Esophagus squamous epithelium (tissue), 4 donors: ENCODE data around the gene GPC5.

Experiments
- CTCF ChIP-seq, 6 experiments: fragments of 450-650 bp in 4 of 6; fragments of 200-600 bp in 2 of 6; sonication (generic) in 2 of 6; IDR thresholded peaks; one replicate each; pipeline ENCODE4 v1.5.1; 2016 to 2019; ENCODE audit warnings: antibody characterized with exemption in 6 of 6, mild to moderate bottlenecking in 4 of 6, moderate library complexity in 4 of 6
- POLR2A ChIP-seq, 4 donors: fragments of 450-650 bp; IDR thresholded peaks; one replicate each; pipeline ENCODE4 v1.6.1; 2017; ENCODE audit warnings: antibody characterized with exemption in 4 of 4, mild to moderate bottlenecking in 4 of 4, moderate library complexity in 3 of 4

- TF ChIP-seq CTCF (IDR thresholded peaks at IDR 0.05) (no peak), POLR2A (IDR thresholded peaks at IDR 0.05) (no peak)
These were observed 1162.5 kb downstream of the GPC5 start for GRCh38 chr13:92560883-92561282.
